ENCODE results near the gene TESK1.
"Not testable (repeated sequence)": the region's sequence is repeated elsewhere in the genome, so short reads cannot be mapped to it uniquely, and the experiment has no call there.

The TESK1 gene

DNA sequence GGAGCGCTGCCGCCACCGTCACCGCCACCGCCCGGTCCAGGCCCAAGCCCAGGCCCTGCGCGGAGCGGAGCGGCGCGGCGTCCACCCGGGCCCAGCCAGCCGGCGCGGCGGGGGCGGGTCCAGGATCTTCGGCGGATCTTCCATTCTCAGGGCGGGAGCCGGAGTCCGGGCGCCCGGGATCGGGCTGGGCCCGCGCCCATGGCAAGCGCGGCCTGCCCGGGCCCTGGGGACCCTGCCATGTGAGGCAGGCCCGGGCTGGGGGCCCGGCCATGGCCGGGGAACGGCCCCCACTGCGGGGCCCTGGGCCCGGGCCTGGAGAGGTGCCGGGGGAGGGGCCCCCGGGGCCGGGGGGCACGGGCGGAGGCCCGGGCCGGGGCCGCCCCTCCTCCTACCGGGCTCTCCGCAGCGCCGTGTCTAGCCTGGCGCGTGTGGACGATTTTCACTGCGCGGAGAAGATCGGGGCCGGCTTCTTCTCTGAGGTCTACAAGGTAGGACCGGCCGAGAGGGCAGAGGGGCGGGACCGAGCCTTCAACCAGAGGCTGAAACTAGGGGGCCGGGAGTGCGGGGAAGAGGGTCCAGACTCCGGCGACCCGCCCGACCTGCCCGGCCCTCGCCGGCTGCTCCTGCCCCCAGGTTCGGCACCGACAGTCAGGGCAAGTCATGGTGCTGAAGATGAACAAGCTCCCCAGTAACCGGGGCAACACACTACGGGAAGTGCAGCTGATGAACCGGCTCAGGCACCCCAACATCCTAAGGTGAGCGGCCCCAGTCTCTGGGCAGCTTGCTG, 482 bp downstream of the TESK1 start:
- Histone ChIP-seq H3K4me1 (ENCODE audit: control insufficient read depth, insufficient read depth, low read length) (peaks cover 4% of the 10 kb centered on the region; the same call in 1 of the 2 replicates), H3K9me3 (ENCODE audit: control insufficient read depth, insufficient read depth, low read length) (no peaks in the 10 kb centered on the region), H3K4me3 (ENCODE audit: low read depth, low read length) (peak overlapping the region; percentile 77), H3K9ac (ENCODE audit: low read depth, low read length) (peak overlapping the region; percentile 44), H3K27me3 (ENCODE audit: control insufficient read depth, insufficient read depth, low read length) (no peaks in the 10 kb centered on the region), H3K36me3 (ENCODE audit: control insufficient read depth, insufficient read depth, low read length) (peaks cover 26% of the 10 kb centered on the region), H3K27ac (ENCODE audit: low read depth, low read length) (peak overlapping the region; percentile 10)

DNA sequence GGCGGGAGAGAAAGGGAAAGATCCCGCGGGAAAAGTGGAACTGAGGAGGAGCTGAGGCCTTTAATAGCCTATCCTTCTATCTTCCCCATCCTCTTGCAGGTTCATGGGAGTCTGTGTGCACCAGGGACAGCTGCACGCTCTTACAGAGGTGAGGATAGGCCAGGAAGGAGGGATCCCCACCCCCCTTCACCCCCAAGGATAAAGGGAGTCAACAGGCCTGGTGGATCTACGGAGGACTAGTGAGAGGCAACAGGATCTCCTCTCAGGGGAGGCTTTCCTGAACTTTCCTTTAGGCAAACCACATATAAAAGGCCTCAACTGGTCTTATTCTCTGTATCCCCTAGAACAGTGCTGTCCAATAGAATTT, 1.1 kb downstream of the TESK1 start:
- peak overlapping the region; percentile 44 for H3K9ac ChIP-seq (ENCODE audit: low read depth, low read length)
- H3K4me1 ChIP-seq (ENCODE audit: control insufficient read depth, insufficient read depth, low read length) = peaks cover 4% of the 10 kb centered on the region; the same call in 1 of the 2 replicates
- H3K9me3 ChIP-seq (ENCODE audit: control insufficient read depth, insufficient read depth, low read length) = no peaks in the 10 kb centered on the region
- no peaks in the 10 kb centered on the region for H3K27me3 ChIP-seq (ENCODE audit: control insufficient read depth, insufficient read depth, low read length)
- H3K4me3 ChIP-seq (ENCODE audit: low read depth, low read length) = peak overlapping the region; percentile 77
- H3K27ac ChIP-seq (ENCODE audit: low read depth, low read length) = no peak overlapping the region
- H3K36me3 ChIP-seq (ENCODE audit: control insufficient read depth, insufficient read depth, low read length) = peaks cover 26% of the 10 kb centered on the region

DNA sequence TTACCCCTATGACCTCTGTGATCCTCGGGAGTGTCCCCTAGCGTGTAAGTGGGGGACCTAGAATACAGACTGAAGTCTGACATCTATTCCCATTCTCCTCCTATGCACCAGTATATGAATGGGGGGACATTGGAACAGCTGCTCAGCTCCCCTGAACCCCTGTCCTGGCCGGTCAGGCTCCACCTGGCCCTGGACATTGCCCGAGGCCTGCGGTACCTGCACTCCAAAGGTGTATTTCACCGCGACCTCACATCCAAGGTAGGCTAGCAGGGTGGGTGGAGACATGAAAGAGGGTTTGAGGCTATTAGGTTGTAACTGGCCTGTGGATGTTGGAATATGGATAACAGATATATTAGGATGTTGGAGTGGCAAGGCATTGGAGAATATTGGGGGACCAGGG, 1.7 kb downstream of the TESK1 start:
- Histone ChIP-seq H3K4me3 (ENCODE audit: low read depth, low read length) (no peak overlapping the region), H3K9me3 (ENCODE audit: control insufficient read depth, insufficient read depth, low read length) (no peaks in the 10 kb centered on the region), H3K27me3 (ENCODE audit: control insufficient read depth, insufficient read depth, low read length) (no peaks in the 10 kb centered on the region), H3K4me1 (ENCODE audit: control insufficient read depth, insufficient read depth, low read length) (peaks cover 4% of the 10 kb centered on the region; the same call in 1 of the 2 replicates), H3K27ac (ENCODE audit: low read depth, low read length) (no peak overlapping the region), H3K36me3 (ENCODE audit: control insufficient read depth, insufficient read depth, low read length) (peaks cover 26% of the 10 kb centered on the region), H3K9ac (ENCODE audit: low read depth, low read length) (no peak overlapping the region)

DNA sequence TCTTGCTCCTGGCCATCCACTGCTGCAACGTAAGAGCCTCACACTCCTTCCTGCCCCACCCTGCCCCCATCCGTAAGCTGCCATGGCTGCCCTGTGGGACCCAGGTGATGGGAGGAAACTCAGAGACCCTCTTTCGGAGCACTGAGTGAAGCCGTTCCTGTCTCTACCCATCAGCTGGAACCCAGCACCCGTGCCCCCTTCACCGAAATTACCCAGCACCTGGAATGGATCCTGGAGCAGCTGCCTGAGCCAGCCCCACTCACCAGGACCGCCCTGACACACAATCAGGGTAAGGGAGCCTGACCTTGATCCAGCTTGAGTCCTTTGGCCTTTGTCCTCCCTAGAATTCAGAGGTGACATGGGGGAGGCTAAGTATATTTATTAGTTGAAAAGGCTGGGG, 3.2 kb downstream of the TESK1 start:
- peaks cover 4% of the 10 kb centered on the region; the same call in 1 of the 2 replicates for H3K4me1 ChIP-seq (ENCODE audit: control insufficient read depth, insufficient read depth, low read length)

DNA sequence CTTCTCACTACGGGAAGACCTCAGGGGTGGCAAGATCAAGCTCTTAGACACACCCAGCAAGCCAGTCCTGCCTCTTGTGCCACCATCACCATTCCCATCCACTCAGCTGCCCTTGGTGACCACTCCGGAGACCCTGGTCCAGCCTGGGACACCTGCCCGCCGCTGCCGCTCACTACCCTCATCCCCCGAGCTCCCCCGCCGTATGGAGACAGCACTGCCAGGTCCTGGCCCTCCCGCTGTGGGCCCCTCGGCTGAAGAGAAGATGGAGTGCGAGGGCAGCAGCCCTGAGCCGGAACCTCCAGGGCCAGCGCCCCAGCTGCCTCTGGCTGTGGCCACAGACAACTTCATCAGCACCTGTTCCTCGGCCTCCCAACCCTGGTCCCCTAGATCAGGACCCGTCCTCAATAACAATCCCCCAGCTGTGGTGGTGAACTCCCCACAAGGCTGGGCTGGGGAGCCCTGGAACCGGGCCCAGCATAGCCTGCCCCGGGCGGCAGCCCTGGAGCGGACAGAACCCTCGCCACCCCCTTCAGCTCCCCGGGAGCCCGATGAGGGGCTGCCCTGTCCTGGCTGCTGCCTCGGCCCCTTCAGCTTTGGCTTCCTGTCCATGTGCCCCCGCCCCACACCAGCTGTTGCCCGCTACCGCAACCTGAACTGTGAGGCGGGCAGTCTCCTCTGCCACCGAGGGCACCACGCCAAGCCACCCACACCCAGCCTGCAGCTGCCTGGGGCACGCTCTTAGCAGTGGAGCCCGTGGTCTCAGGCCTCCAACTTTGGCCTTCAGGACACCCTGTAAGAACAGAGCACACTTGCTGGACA, 4.1 kb downstream of the TESK1 start:
- Histone ChIP-seq H3K27me3 (ENCODE audit: control insufficient read depth, insufficient read depth, low read length) (no peaks in the 10 kb centered on the region), H3K9ac (ENCODE audit: low read depth, low read length) (no peak overlapping the region), H3K27ac (ENCODE audit: low read depth, low read length) (no peak overlapping the region), H3K4me3 (ENCODE audit: low read depth, low read length) (no peak overlapping the region), H3K9me3 (ENCODE audit: control insufficient read depth, insufficient read depth, low read length) (no peaks in the 10 kb centered on the region), H3K4me1 (ENCODE audit: control insufficient read depth, insufficient read depth, low read length) (no peaks in the 10 kb centered on the region), H3K36me3 (ENCODE audit: control insufficient read depth, insufficient read depth, low read length) (peaks cover 26% of the 10 kb centered on the region)

More for the DNA sequence above, 3.2 kb downstream of the TESK1 start:
- Histone ChIP-seq H3K9ac (ENCODE audit: low read depth, low read length) (no peak overlapping the region), H3K27ac (ENCODE audit: low read depth, low read length) (no peak overlapping the region), H3K4me3 (ENCODE audit: low read depth, low read length) (no peak overlapping the region), H3K27me3 (ENCODE audit: control insufficient read depth, insufficient read depth, low read length) (no peaks in the 10 kb centered on the region), H3K36me3 (ENCODE audit: control insufficient read depth, insufficient read depth, low read length) (peaks cover 26% of the 10 kb centered on the region), H3K9me3 (ENCODE audit: control insufficient read depth, insufficient read depth, low read length) (no peaks in the 10 kb centered on the region)

DNA sequence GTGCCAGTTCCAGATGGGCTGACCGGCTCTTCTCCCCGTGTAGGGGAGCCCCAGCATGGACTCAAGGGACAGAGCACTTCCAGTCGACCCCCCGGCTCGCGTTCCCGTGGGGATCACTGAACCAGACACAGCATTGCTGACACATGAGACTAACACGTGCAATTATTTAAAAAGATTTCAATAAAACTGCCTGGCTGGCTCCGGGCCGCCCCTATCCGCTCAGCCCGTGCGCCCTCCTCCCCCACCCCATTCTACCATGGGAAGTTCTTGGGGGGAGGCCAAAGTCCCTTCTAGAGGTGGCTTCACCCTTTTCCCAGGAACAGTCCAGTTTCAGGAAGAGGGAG, 4.7 kb downstream of the TESK1 start:
- H3K27ac ChIP-seq (ENCODE audit: low read depth, low read length) = no peak overlapping the region
- no peaks in the 10 kb centered on the region for H3K4me1 ChIP-seq (ENCODE audit: control insufficient read depth, insufficient read depth, low read length)
- H3K4me3 ChIP-seq (ENCODE audit: low read depth, low read length) = no peak overlapping the region
- H3K36me3 ChIP-seq (ENCODE audit: control insufficient read depth, insufficient read depth, low read length) = peaks cover 26% of the 10 kb centered on the region
- H3K27me3 ChIP-seq (ENCODE audit: control insufficient read depth, insufficient read depth, low read length) = no peaks in the 10 kb centered on the region
- no peak overlapping the region for H3K9ac ChIP-seq (ENCODE audit: low read depth, low read length)
- H3K9me3 ChIP-seq (ENCODE audit: control insufficient read depth, insufficient read depth, low read length) = no peaks in the 10 kb centered on the region

DNA sequence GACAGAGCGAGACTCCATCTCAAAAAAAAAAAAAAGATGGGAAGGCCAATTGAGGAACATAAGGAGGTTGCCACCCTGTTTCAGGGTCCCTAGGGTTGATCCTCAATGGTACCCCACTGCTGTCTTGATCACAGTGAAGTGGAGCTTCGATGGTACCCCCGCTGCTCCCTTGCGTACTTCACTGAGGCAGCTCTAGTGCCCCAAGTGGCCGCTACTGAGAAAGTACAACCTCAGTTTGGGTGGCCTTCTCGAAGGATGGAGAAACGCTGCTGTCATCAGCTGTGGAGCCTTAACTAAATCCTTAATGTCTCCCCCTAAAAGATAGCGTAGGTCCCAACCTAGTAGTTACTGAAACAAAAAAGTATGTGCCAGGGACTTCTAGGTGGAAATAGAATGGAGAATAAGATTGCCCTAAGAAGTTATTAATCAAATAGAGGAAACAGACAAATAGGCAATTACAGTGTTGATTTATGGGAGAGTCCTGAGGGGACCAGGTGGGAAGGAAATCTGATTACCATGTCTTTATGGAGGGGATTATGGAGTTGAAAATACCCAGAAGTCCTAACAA, 6.3 kb downstream of the TESK1 start:
- Histone ChIP-seq H3K27me3 (ENCODE audit: control insufficient read depth, insufficient read depth, low read length) (peaks cover 8% of the 10 kb centered on the region), H3K36me3 (ENCODE audit: control insufficient read depth, insufficient read depth, low read length) (peaks cover 26% of the 10 kb centered on the region), H3K4me1 (ENCODE audit: control insufficient read depth, insufficient read depth, low read length) (peaks cover under 1% of the 10 kb centered on the region; the same call in 1 of the 2 replicates), H3K9me3 (ENCODE audit: control insufficient read depth, insufficient read depth, low read length) (no peaks in the 10 kb centered on the region), H3K4me3 (ENCODE audit: low read depth, low read length) (no peak overlapping the region), H3K9ac (ENCODE audit: low read depth, low read length) (no peak overlapping the region), H3K27ac (ENCODE audit: low read depth, low read length) (no peak overlapping the region)

DNA sequence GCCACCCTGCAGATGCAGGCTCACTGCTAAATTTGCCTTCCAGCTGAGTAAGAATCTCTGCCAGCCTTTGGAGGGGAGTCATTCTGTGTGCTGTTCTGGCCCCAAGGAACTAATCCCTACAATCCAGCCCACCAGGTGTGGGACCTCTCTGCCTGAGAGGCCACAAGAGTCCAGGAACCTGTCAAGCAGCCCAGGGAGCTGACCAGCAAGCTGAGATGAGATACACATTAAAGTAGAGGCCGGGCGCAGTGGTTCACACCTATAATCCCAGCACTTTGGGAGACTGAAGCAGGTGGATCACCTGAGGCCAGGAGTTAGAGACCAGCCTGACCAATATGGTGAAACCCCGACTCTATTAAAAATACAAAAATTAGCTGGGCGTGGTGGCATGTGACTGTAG, 7.0 kb downstream of the TESK1 start:
- H3K4me3 ChIP-seq (ENCODE audit: low read depth, low read length); H3K9ac ChIP-seq (ENCODE audit: low read depth, low read length): not testable (repeated sequence)
- peaks cover 26% of the 10 kb centered on the region for H3K36me3 ChIP-seq (ENCODE audit: control insufficient read depth, insufficient read depth, low read length)

DNA sequence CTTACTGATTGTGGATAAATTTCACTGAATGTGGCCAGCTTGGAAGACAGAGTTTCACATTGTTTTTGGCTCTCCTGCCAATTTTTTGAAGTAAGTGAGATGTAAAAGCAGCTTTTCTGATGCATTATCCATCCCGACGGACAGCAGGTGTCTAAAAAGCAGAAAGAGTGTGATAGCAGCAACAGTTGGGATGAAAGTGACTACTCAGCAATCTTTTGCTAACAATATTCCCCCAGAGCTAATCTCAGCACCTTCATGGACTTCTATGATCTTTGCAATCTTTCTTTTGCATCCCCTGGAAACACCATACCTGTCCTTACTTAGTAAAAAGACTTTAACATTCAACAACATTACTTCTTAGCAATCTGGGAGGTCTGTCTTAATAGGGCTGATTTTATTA, 7.8 kb downstream of the TESK1 start:
- H3K4me1 ChIP-seq (ENCODE audit: control insufficient read depth, insufficient read depth, low read length) = peaks cover 3% of the 10 kb centered on the region; the same call in 1 of the 2 replicates
- H3K9ac ChIP-seq (ENCODE audit: low read depth, low read length) = no peak overlapping the region
- peaks cover 20% of the 10 kb centered on the region for H3K36me3 ChIP-seq (ENCODE audit: control insufficient read depth, insufficient read depth, low read length)
- H3K9me3 ChIP-seq (ENCODE audit: control insufficient read depth, insufficient read depth, low read length) = no peaks in the 10 kb centered on the region
- no peak overlapping the region for H3K4me3 ChIP-seq (ENCODE audit: low read depth, low read length)
- no peak overlapping the region for H3K27ac ChIP-seq (ENCODE audit: low read depth, low read length)
- peaks cover 19% of the 10 kb centered on the region for H3K27me3 ChIP-seq (ENCODE audit: control insufficient read depth, insufficient read depth, low read length)

More for the DNA sequence above, 7.0 kb downstream of the TESK1 start:
- H3K27ac ChIP-seq (ENCODE audit: low read depth, low read length); H3K4me1 ChIP-seq (ENCODE audit: control insufficient read depth, insufficient read depth, low read length); H3K9me3 ChIP-seq (ENCODE audit: control insufficient read depth, insufficient read depth, low read length): not testable (repeated sequence)
- peaks cover 12% of the 10 kb centered on the region for H3K27me3 ChIP-seq (ENCODE audit: control insufficient read depth, insufficient read depth, low read length)

DNA sequence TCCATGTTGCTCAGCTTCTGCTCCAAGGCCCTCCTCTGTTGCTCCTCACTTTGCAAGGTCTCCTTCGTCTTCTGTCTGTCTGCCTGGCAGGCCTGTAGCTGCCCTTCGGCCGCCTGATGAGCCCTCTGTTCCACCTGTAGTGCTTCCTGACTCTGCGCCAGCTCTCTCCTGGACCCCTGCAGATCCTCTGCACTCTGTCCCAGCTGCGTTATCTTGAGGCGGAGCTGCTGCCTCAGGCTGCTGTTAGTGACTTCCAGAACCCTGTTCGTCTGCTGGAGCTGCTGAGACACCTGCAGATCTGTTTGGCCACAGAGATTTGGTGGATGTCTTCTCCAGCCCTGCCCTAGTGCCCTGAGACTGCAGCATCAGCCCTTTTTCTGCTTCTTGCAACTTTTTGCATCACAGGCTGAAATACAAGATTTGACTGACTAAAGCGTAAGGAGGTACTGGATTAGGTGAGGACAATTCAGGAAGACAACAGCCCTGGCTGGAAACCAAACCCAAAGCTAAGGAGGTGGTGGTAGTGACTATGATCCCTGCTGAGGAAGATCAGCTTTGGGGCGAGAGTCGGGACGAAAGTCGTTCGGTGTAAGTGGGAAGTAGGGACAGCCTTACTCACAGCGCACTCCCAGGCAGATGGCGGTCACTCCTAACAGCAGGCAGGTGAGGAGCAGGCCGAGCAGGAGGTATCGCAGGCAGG, 11.1 kb downstream of the TESK1 start:
- peaks cover 3% of the 10 kb centered on the region; the same call in 1 of the 2 replicates for H3K4me1 ChIP-seq (ENCODE audit: control insufficient read depth, insufficient read depth, low read length)
- H3K27me3 ChIP-seq (ENCODE audit: control insufficient read depth, insufficient read depth, low read length) = peaks cover 25% of the 10 kb centered on the region
- peak overlapping the region; percentile 69 for H3K4me3 ChIP-seq (ENCODE audit: low read depth, low read length)
- no peaks in the 10 kb centered on the region for H3K36me3 ChIP-seq (ENCODE audit: control insufficient read depth, insufficient read depth, low read length)
- no peak overlapping the region for H3K27ac ChIP-seq (ENCODE audit: low read depth, low read length)
- H3K9me3 ChIP-seq (ENCODE audit: control insufficient read depth, insufficient read depth, low read length) = no peaks in the 10 kb centered on the region
- H3K9ac ChIP-seq (ENCODE audit: low read depth, low read length) = no peak overlapping the region

Data from HUES48 (cell line).